Measurements from ENCODE around the gene CDH24. TPM values are rescaled to one million over a fixed set of nuclear protein-coding genes. Genes with fewer than 3 reads are reported as not detected.
A peak's percentile ranks its signal among the peaks of the same experiment; 100 is the strongest.

The CDH24 gene
- total and polyA plus RNA-seq, 2 donors, result 2.8 to 7.0 TPM

DNA sequence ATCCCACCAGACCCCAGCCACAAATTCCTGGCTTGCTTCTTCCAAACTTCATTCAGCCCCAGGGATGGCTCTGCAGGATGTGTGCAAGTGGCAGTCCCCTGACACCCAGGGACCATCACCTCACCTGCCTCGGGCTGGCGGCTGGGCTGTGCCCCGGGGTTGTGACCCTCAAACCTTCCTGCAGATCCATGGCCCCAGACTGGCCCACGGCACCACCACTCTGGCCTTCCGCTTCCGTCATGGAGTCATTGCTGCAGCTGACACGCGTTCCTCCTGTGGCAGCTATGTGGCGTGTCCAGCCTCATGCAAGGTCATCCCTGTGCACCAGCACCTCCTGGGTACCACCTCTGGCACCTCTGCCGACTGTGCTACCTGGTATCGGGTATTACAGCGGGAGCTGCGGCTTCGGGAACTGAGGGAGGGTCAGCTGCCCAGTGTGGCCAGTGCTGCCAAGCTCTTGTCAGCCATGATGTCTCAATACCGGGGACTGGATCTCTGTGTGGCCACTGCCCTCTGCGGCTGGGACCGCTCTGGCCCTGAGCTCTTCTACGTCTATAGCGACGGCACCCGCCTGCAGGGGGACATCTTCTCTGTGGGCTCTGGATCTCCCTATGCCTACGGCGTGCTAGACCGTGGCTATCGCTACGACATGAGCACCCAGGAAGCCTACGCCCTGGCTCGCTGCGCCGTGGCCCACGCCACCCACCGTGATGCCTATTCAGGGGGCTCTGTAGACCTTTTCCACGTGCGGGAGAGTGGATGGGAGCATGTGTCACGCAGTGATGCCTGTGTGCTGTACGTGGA is 15.0 kb downstream of the CDH24 start, which contains the start of gene PSMB11:
Gene PSMB11, plus strand, starts transcription at position 51 of the 804 bp plus-strand sequence. Its CDS starts 14 bp downstream, at position 65.
- peaks cover 0 to 4% of the 10 kb centered on the region in 2 donors for H3K27me3 ChIP-seq (ENCODE audit: control insufficient read depth in 2 of 2, insufficient read depth in 1 of 2, low read length in 1 of 2)
- H3K4me1 ChIP-seq (ENCODE audit: control insufficient read depth in 2 of 2, insufficient read depth in 2 of 2, low read length in 2 of 2), result no peaks in the 10 kb centered on the region
- no peaks in the 10 kb centered on the region for H3K9me3 ChIP-seq (ENCODE audit: control insufficient read depth in 2 of 2, insufficient read depth in 1 of 2, low read length in 1 of 2)
- no peaks in the 10 kb centered on the region for H3K36me3 ChIP-seq (ENCODE audit: control insufficient read depth in 2 of 2, insufficient read depth in 2 of 2, low read length in 1 of 2)
- DNase-seq (ENCODE audit: low read depth in 6 of 9, low spot score in 9 of 9), result no peak
- H3K4me3 ChIP-seq (ENCODE audit: low read length in 2 of 2), result peak within 1 kb of the TSS in 1 of 2 donors; percentile 35
- peak within 1 kb of the TSS in 1 of 2 donors; percentile 55 for H3K27ac ChIP-seq (ENCODE audit: low read depth in 1 of 2, low read length in 1 of 2)
- WGBS, result 96% methylated on average over 36 of the region's 36 CpGs

- H3K4me1 ChIP-seq (ENCODE audit: control insufficient read depth in 2 of 2, insufficient read depth in 2 of 2, low read length in 2 of 2), result no peaks in the 10 kb centered on the region
- 88% methylated on average over 8 of the region's 8 CpGs for WGBS
- no peaks in the 10 kb centered on the region for H3K27me3 ChIP-seq (ENCODE audit: control insufficient read depth in 2 of 2, insufficient read depth in 1 of 2, low read length in 1 of 2)
- H3K4me3 ChIP-seq (ENCODE audit: low read length in 2 of 2), result no peak overlapping the region
- DNase-seq (ENCODE audit: low read depth in 6 of 9, low spot score in 9 of 9), result no peak
- H3K27ac ChIP-seq (ENCODE audit: low read depth in 1 of 2, low read length in 1 of 2), result peak overlapping the region in 1 of 2 donors; percentile 7
- H3K36me3 ChIP-seq (ENCODE audit: control insufficient read depth in 2 of 2, insufficient read depth in 2 of 2, low read length in 1 of 2), result no peaks in the 10 kb centered on the region
- H3K9me3 ChIP-seq (ENCODE audit: control insufficient read depth in 2 of 2, insufficient read depth in 1 of 2, low read length in 1 of 2), result no peaks in the 10 kb centered on the region
Measured at GRCh38 chr14:23041729-23042128, 15.6 kb downstream of the CDH24 start.

DNA sequence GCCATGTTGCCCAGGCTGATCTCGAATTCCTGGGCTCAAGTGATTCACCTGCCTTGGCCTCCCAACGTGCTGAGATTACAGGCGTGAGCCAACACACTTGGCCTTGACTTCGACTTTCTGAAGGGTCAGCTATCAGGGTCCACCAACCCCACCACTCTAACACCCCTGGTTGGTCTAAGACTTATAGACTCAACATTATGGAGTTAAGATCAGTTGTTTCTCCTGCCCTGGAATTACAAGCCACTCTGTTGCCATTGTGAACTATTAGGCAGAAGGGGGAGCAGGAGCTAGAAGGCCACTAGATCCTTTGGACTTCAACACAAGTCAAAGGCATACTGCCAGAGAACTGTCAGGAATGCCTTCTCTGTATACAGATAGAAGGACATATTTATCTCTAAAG is 17.2 kb downstream of the CDH24 start:
- Histone ChIP-seq H3K27me3 (ENCODE audit: control insufficient read depth in 2 of 2, insufficient read depth in 1 of 2, low read length in 1 of 2) (no peaks in the 10 kb centered on the region), H3K9me3 (ENCODE audit: control insufficient read depth in 2 of 2, insufficient read depth in 1 of 2, low read length in 1 of 2) (no peaks in the 10 kb centered on the region), H3K4me3 (ENCODE audit: low read length in 2 of 2) (no peak overlapping the region), H3K27ac (ENCODE audit: low read depth in 1 of 2, low read length in 1 of 2) (no peak overlapping the region), H3K36me3 (ENCODE audit: control insufficient read depth in 2 of 2, insufficient read depth in 2 of 2, low read length in 1 of 2) (no peaks in the 10 kb centered on the region), H3K4me1 (ENCODE audit: control insufficient read depth in 2 of 2, insufficient read depth in 2 of 2, low read length in 2 of 2) (peaks cover 0 to 1% of the 10 kb centered on the region in 2 donors)
- DNase-seq (ENCODE audit: low read depth in 6 of 9, low spot score in 9 of 9), result no peak
- WGBS, result 97% methylated on average over 4 of the region's 4 CpGs

DNA sequence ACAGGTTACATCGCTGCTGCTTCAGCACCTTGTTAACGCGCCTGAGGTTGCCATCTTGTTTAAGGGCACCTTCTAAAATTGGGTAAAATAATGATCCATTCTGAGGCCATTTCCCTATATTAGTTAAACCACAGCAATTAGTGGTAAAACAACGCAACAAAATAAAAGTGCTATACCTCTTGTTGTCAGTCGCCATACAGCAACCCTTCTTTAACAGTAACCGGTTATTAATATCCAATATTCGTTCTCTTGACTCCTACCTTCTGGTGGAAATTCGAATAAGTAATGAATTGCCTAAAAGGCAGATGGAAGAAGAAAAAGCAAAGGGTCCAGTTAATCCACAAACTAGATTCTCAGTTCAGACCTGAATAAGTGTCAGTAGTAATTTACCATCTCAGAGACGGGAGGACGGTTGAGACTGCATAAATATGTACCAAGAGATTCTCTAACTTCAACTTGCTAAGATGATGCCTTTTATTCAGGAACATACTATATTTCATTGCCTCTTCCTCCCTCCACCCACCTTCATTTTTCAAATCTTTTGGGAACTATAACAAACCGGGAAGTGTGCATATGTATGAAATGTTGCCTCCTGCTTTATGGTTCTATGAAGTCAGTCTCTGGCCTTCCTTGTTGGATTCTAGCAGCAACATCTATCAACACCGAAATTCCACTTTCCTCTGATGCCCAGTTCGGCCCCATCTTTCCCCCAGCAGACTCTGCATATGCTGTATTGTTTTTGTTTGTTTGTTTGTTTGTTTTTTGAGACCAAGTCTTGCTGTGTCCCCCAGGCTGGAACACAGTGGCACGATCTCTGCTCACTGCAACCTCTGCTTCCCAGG is 21.8 kb downstream of the CDH24 start:
- no peak for DNase-seq (ENCODE audit: low read depth in 6 of 9, low spot score in 9 of 9)
- Histone ChIP-seq H3K4me1 (ENCODE audit: control insufficient read depth in 2 of 2, insufficient read depth in 2 of 2, low read length in 2 of 2) (peaks cover 12 to 13% of the 10 kb centered on the region in 2 donors), H3K4me3 (ENCODE audit: low read length in 2 of 2) (peak overlapping the region; percentile 82 to 90), H3K36me3 (ENCODE audit: control insufficient read depth in 2 of 2, insufficient read depth in 2 of 2, low read length in 1 of 2) (peaks cover 20 to 29% of the 10 kb centered on the region in 2 donors), H3K27ac (ENCODE audit: low read depth in 1 of 2, low read length in 1 of 2) (peak overlapping the region; percentile 95), H3K27me3 (ENCODE audit: control insufficient read depth in 2 of 2, insufficient read depth in 1 of 2, low read length in 1 of 2) (no peaks in the 10 kb centered on the region), H3K9me3 (ENCODE audit: control insufficient read depth in 2 of 2, insufficient read depth in 1 of 2, low read length in 1 of 2) (no peaks in the 10 kb centered on the region)
- 77% methylated on average over 14 of the region's 14 CpGs for WGBS

GRCh38 chr14:23034498-23035302 is 22.6 kb downstream of the CDH24 start, which contains the start of gene PSMB5:
TSS of gene PSMB5 (minus strand) at chr14:23034900. CDS start at chr14:23034881, 19 bp downstream.
- WGBS, result under 1% methylated on average over 36 of the region's 36 CpGs
- H3K9me3 ChIP-seq (ENCODE audit: control insufficient read depth in 2 of 2, insufficient read depth in 1 of 2, low read length in 1 of 2), result no peaks in the 10 kb centered on the region
- peak within 1 kb of the TSS; percentile 95 for H3K27ac ChIP-seq (ENCODE audit: low read depth in 1 of 2, low read length in 1 of 2)
- H3K27me3 ChIP-seq (ENCODE audit: control insufficient read depth in 2 of 2, insufficient read depth in 1 of 2, low read length in 1 of 2), result no peaks in the 10 kb centered on the region
- peak within 1 kb of the TSS; percentile 82 to 90 for H3K4me3 ChIP-seq (ENCODE audit: low read length in 2 of 2)
- peaks cover 12 to 13% of the 10 kb centered on the region in 2 donors for H3K4me1 ChIP-seq (ENCODE audit: control insufficient read depth in 2 of 2, insufficient read depth in 2 of 2, low read length in 2 of 2)
- peak; percentile 80 to 97 (median 92) for DNase-seq (ENCODE audit: low read depth in 6 of 9, low spot score in 9 of 9)
- peaks cover 21 to 31% of the 10 kb centered on the region in 2 donors for H3K36me3 ChIP-seq (ENCODE audit: control insufficient read depth in 2 of 2, insufficient read depth in 2 of 2, low read length in 1 of 2)

- 49% methylated on average over 17 of the region's 17 CpGs for WGBS
- no peak for DNase-seq (ENCODE audit: low read depth in 6 of 9, low spot score in 9 of 9)
- Histone ChIP-seq H3K36me3 (ENCODE audit: control insufficient read depth in 2 of 2, insufficient read depth in 2 of 2, low read length in 1 of 2) (peaks cover 21 to 36% of the 10 kb centered on the region in 2 donors), H3K4me3 (ENCODE audit: low read length in 2 of 2) (peak overlapping the region; percentile 82 to 90), H3K4me1 (ENCODE audit: control insufficient read depth in 2 of 2, insufficient read depth in 2 of 2, low read length in 2 of 2) (peaks cover 12 to 16% of the 10 kb centered on the region in 2 donors), H3K27ac (ENCODE audit: low read depth in 1 of 2, low read length in 1 of 2) (peak overlapping the region; percentile 95), H3K27me3 (ENCODE audit: control insufficient read depth in 2 of 2, insufficient read depth in 1 of 2, low read length in 1 of 2) (no peaks in the 10 kb centered on the region), H3K9me3 (ENCODE audit: control insufficient read depth in 2 of 2, insufficient read depth in 1 of 2, low read length in 1 of 2) (no peaks in the 10 kb centered on the region)
Measured at GRCh38 chr14:23033801-23034497, 23.4 kb downstream of the CDH24 start.

- H3K27ac ChIP-seq (ENCODE audit: low read depth in 1 of 2, low read length in 1 of 2), result peak overlapping the region in 1 of 2 donors; percentile 15
- no peak for DNase-seq (ENCODE audit: low read depth in 6 of 9, low spot score in 9 of 9)
- H3K9me3 ChIP-seq (ENCODE audit: control insufficient read depth in 2 of 2, insufficient read depth in 1 of 2, low read length in 1 of 2), result no peaks in the 10 kb centered on the region
- 91% methylated on average over 10 of the region's 10 CpGs for WGBS
- no peaks in the 10 kb centered on the region for H3K27me3 ChIP-seq (ENCODE audit: control insufficient read depth in 2 of 2, insufficient read depth in 1 of 2, low read length in 1 of 2)
- H3K4me1 ChIP-seq (ENCODE audit: control insufficient read depth in 2 of 2, insufficient read depth in 2 of 2, low read length in 2 of 2), result peaks cover 12 to 20% of the 10 kb centered on the region in 2 donors
- no peak overlapping the region for H3K4me3 ChIP-seq (ENCODE audit: low read length in 2 of 2)
- peaks cover 21 to 41% of the 10 kb centered on the region in 2 donors for H3K36me3 ChIP-seq (ENCODE audit: control insufficient read depth in 2 of 2, insufficient read depth in 2 of 2, low read length in 1 of 2)
Measured at GRCh38 chr14:23033251-23033727, 24.0 kb downstream of the CDH24 start.

GRCh38 chr14:23030936-23031335 is 26.4 kb downstream of the CDH24 start:
- no peak overlapping the region for H3K4me3 ChIP-seq (ENCODE audit: low read length in 2 of 2)
- H3K4me1 ChIP-seq (ENCODE audit: control insufficient read depth in 2 of 2, insufficient read depth in 2 of 2, low read length in 2 of 2), result peaks cover 12 to 20% of the 10 kb centered on the region in 2 donors
- no peak overlapping the region for H3K27ac ChIP-seq (ENCODE audit: low read depth in 1 of 2, low read length in 1 of 2)
- no peaks in the 10 kb centered on the region for H3K9me3 ChIP-seq (ENCODE audit: control insufficient read depth in 2 of 2, insufficient read depth in 1 of 2, low read length in 1 of 2)
- H3K27me3 ChIP-seq (ENCODE audit: control insufficient read depth in 2 of 2, insufficient read depth in 1 of 2, low read length in 1 of 2), result no peaks in the 10 kb centered on the region
- WGBS, result 99% methylated on average over 4 of the region's 4 CpGs
- H3K36me3 ChIP-seq (ENCODE audit: control insufficient read depth in 2 of 2, insufficient read depth in 2 of 2, low read length in 1 of 2), result peaks cover 29 to 53% of the 10 kb centered on the region in 2 donors
- no peak for DNase-seq (ENCODE audit: low read depth in 6 of 9, low spot score in 9 of 9)

All from thymus (tissue), 11 donors.